Measurements from ENCODE around the gene HSPA12A. TPM values are rescaled to one million over a fixed set of nuclear protein-coding genes. Genes with fewer than 3 reads are reported as not detected.

The HSPA12A gene
- total RNA-seq, result 10 to 100 TPM in 3 of 4 donors, 1 to 10 TPM in 1; 9.6 to 26.6 (median 18.2) TPM

- WGBS, result under 1% methylated on average over 43 of the region's 114 CpGs
- no peaks in the 10 kb centered on the region for H3K9me3 ChIP-seq
- H3K4me1 ChIP-seq, result peaks cover 19% of the 10 kb centered on the region
- H3K27me3 ChIP-seq, result peaks cover 10% of the 10 kb centered on the region
- peak within 1 kb of the TSS; percentile 81 for H3K4me3 ChIP-seq
- peak within 1 kb of the TSS; percentile 81 for H3K27ac ChIP-seq
- TF ChIP-seq POLR2A (IDR thresholded peaks at IDR 0.05) (peak in 1 of 2 donors; percentile 38), EP300 (IDR thresholded peaks at IDR 0.05) (no peak), CTCF (IDR thresholded peaks at IDR 0.05) (no peak)
- no peaks in the 10 kb centered on the region for H3K36me3 ChIP-seq
- DNase-seq (ENCODE audit: low spot score in 2 of 2), result peak in 1 of 2 donors; percentile 74
Observed at GRCh38 chr10:116742367-116743265, at the start of gene HSPA12A. TSS of gene HSPA12A (minus strand) at chr10:116742566. CDS start at chr10:116742469, 97 bp downstream.

- TF ChIP-seq POLR2AphosphoS5 (IDR thresholded peaks at IDR 0.05), result no peak
- no peak for TF ChIP-seq EP300 (IDR thresholded peaks at IDR 0.05)
- TF ChIP-seq POLR2A (IDR thresholded peaks at IDR 0.05), result no peak
- TF ChIP-seq CTCF (IDR thresholded peaks at IDR 0.05), result no peak
- Histone ChIP-seq H3K36me3 (no peaks in the 10 kb centered on the region), H3K4me1 (peaks cover 9% of the 10 kb centered on the region), H3K9me3 (no peaks in the 10 kb centered on the region), H3K27me3 (peaks cover 7% of the 10 kb centered on the region), H3K4me3 (no peak overlapping the region), H3K27ac (no peak overlapping the region)
- 97% methylated on average over 2 of the region's 2 CpGs for WGBS
- no peak for DNase-seq (ENCODE audit: low spot score in 2 of 2)
Observed at GRCh38 chr10:116791241-116791640, 48.9 kb upstream of the HSPA12A start.

- WGBS, result under 1% methylated on average over 27 of the region's 29 CpGs
- H3K9me3 ChIP-seq, result no peaks in the 10 kb centered on the region
- DNase-seq (ENCODE audit: low spot score in 2 of 2), result peak; percentile 89
- no peaks in the 10 kb centered on the region for H3K36me3 ChIP-seq
- no peak overlapping the region for H3K27ac ChIP-seq
- H3K27me3 ChIP-seq, result no peaks in the 10 kb centered on the region
- TF ChIP-seq POLR2AphosphoS5 (IDR thresholded peaks at IDR 0.05) (no peak), CTCF (IDR thresholded peaks at IDR 0.05) (peak; percentile 97 to 98)
- H3K4me3 ChIP-seq, result peak overlapping the region; percentile 22
- H3K4me1 ChIP-seq, result peaks cover 9% of the 10 kb centered on the region
Observed at GRCh38 chr10:116787893-116788665, 45.7 kb upstream of the HSPA12A start.

- 57% methylated on average over 8 of the region's 8 CpGs for WGBS
- H3K9me3 ChIP-seq, result no peaks in the 10 kb centered on the region
- no peak for TF ChIP-seq EP300 (IDR thresholded peaks at IDR 0.05)
- TF ChIP-seq POLR2A (IDR thresholded peaks at IDR 0.05), result no peak
- no peak for TF ChIP-seq POLR2AphosphoS5 (IDR thresholded peaks at IDR 0.05)
- no peak for TF ChIP-seq CTCF (IDR thresholded peaks at IDR 0.05)
- H3K27ac ChIP-seq, result no peak overlapping the region
- DNase-seq (ENCODE audit: low spot score in 2 of 2), result no peak
- H3K4me1 ChIP-seq, result peaks cover 9% of the 10 kb centered on the region
- no peaks in the 10 kb centered on the region for H3K27me3 ChIP-seq
- no peak overlapping the region for H3K4me3 ChIP-seq
- H3K36me3 ChIP-seq, result no peaks in the 10 kb centered on the region
Observed at GRCh38 chr10:116787053-116787659, 44.8 kb upstream of the HSPA12A start.
